ENCODE results near the gene ANKS1A. TPM values are rescaled to one million over a fixed set of nuclear protein-coding genes. Genes with fewer than 3 reads are reported as not detected.
A peak's percentile ranks its signal among the peaks of the same experiment; 100 is the strongest.

ANKS1A gene
- total and polyA plus RNA-seq, 10 donors = 5.1 to 68.9 (median 45.6) TPM

DNA sequence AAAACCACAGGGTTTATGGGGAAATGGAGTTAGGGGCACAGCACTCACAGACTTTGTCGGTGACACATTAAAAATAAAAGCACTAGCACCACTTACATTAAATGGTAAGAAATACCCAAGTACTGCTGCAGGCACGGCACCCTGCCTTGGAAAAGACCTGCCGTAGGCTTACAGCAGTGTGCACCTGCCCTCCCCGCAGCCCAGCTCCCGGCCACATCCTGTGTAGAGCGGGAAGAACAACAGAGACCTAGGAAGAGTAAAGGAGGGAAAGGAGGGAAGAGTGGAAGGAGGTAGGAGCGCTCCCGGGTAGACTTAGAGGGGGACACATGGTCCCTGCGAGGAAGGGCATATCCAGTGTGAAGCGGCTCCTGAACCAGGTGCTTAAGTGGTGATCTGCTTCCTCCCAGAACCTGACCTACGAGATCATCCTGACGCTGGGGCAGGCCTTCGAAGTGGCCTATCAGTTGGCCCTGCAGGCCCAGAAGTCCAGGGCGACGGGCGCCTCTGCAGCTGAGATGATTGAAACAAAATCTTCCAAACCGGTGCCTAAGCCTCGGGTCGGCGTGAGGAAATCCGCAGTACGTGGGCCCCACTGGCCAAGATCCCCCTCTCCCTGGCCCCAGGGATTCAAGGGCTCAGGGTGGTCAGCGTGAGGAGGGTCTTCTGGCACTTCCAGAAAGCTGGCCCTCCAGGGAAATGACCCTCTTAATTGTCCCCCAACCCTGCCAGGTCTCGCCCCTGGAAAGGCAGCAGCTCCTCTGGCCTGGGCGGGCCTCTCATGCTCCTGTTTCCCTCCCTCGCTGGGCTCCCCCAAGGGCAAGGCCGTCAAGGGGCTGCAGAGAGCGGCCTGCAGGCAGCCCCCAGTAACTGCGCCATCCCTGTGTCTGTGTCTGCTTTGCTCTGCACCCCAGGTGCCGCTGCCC is 196.6 kb downstream of the ANKS1A start:
- H3K27ac ChIP-seq = no peak overlapping the region
- DNase-seq = peak; percentile 63
- H3K9me3 ChIP-seq = no peaks in the 10 kb centered on the region
- WGBS, 5 donors = 89 to 94% (median 93%) methylated on average over 19 to 30 of the region's 30 CpGs
- TF ChIP-seq POLR2AphosphoS5 (IDR thresholded peaks at IDR 0.05) (peak in 1 of 3 donors; percentile 45), CTCF (IDR thresholded peaks at IDR 0.05 in 8 of 11, conservative IDR thresholded peaks at IDR 0.05 in 3 of 11) (no peak)
- peaks cover 0 to 100% (median 95%) of the 10 kb centered on the region in 6 donors for H3K36me3 ChIP-seq
- H3K4me3 ChIP-seq = no peak overlapping the region
- peaks cover 9 to 57% (median 25%) of the 10 kb centered on the region in 6 donors for H3K4me1 ChIP-seq
- H3K27me3 ChIP-seq (replicated peaks in 1 of 7) = no peaks in the 10 kb centered on the region
- intact Hi-C loops (cut with DNase I; ENCODE audit: low total_unique reads) = no loop called here

DNA sequence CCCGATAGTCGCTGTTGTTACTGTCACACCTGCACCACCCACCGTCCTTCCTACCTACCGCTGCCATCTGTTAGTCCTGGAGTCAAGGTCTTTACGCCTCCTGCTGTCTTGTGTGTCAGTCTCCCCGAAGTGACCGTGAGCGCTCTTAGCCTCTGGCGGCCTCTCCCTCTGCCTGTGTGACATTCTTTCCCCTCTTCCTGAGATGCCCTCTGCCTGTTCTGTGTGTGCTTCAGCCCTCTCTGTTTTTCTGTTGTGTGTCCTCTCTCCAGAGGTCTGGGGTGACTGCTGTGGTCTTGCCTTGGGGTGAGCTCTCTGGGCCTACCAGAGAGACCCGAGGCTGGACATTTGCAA is 197.2 kb downstream of the ANKS1A start:
- peaks cover 0 to 100% (median 89%) of the 10 kb centered on the region in 6 donors for H3K36me3 ChIP-seq
- H3K9me3 ChIP-seq = no peaks in the 10 kb centered on the region
- TF ChIP-seq POLR2AphosphoS5 (IDR thresholded peaks at IDR 0.05) = no peak
- H3K27ac ChIP-seq = peak overlapping the region in 2 of 8 donors; percentile 55 to 67
- H3K4me3 ChIP-seq = no peak overlapping the region
- WGBS, 5 donors = 89 to 95% (median 90%) methylated on average over 10 of the region's 10 CpGs
- no peaks in the 10 kb centered on the region for H3K27me3 ChIP-seq (replicated peaks in 1 of 7)
- intact Hi-C loops (cut with DNase I; ENCODE audit: low total_unique reads) = no loop called here
- no peak for DNase-seq
- H3K4me1 ChIP-seq = peaks cover 5 to 50% (median 19%) of the 10 kb centered on the region in 6 donors

DNA sequence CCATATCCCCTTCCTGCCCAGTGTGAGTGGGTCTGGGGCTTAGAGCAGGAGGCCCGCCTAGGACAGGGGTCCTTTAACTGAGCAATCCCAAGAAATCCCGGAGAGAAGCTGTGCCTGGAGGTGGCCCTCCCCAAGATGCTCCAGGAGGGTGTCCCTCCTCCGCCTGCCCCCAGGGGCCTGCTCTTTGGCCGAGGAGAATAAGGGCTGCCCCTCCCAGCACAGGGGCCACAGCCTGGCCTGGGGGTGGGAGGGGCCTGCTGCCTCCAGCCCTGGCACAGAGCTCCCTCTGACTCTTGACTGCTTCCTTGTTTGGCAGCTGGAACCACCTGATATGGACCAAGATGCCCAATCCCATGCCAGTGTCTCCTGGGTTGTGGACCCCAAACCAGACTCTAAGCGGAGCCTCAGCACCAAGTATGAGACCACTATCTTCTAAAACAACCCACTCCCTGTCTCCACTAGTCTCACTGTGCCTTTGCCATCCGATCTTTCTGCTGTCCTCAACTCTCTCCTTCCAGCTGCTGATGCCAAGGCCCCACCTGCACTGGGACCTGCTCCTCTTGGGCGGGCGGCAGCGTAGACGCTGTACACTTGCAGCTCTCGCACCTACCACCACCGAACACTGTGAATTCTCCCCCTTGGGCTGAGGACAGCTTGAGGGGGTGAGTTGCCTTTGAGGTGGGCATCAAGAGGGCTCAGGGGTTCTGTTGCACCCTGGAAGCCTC is 197.7 kb downstream of the ANKS1A start:
- TF ChIP-seq CTCF (IDR thresholded peaks at IDR 0.05 in 8 of 11, conservative IDR thresholded peaks at IDR 0.05 in 3 of 11) (no peak), POLR2A (IDR thresholded peaks at IDR 0.05) (no peak), POLR2AphosphoS5 (IDR thresholded peaks at IDR 0.05) (no peak)
- H3K27me3 ChIP-seq (replicated peaks in 1 of 7) = no peaks in the 10 kb centered on the region
- intact Hi-C loops (cut with DNase I; ENCODE audit: low total_unique reads) = no loop called here
- peak; percentile 65 for DNase-seq
- peaks cover 3 to 45% (median 13%) of the 10 kb centered on the region in 6 donors for H3K4me1 ChIP-seq
- no peaks in the 10 kb centered on the region for H3K9me3 ChIP-seq
- peaks cover 0 to 100% (median 83%) of the 10 kb centered on the region in 6 donors for H3K36me3 ChIP-seq
- 90 to 95% (median 93%) methylated on average over 9 to 12 of the region's 12 CpGs for WGBS, 5 donors
- peak overlapping the region in 3 of 8 donors; percentile 53 to 67 (median 55) for H3K27ac ChIP-seq
- no peak overlapping the region for H3K4me3 ChIP-seq

- Histone ChIP-seq H3K36me3 (peaks cover 0 to 100% (median 78%) of the 10 kb centered on the region in 6 donors), H3K9me3 (no peaks in the 10 kb centered on the region), H3K27ac (peak overlapping the region in 5 of 8 donors; percentile 42 to 67 (median 53)), H3K4me3 (no peak overlapping the region), H3K27me3 (replicated peaks in 1 of 7) (no peaks in the 10 kb centered on the region), H3K4me1 (peaks cover 0 to 41% (median 12%) of the 10 kb centered on the region in 6 donors)
- DNase-seq = peak; percentile 67
- TF ChIP-seq POLR2AphosphoS5 (IDR thresholded peaks at IDR 0.05) (peak in 2 of 3 donors; percentile 18 to 36), CTCF (IDR thresholded peaks at IDR 0.05 in 8 of 11, conservative IDR thresholded peaks at IDR 0.05 in 3 of 11) (no peak)
- intact Hi-C loops (cut with DNase I; ENCODE audit: low total_unique reads) = no loop called here
- WGBS, 5 donors = 80 to 97% (median 89%) methylated on average over 7 to 22 of the region's 22 CpGs
Observed at GRCh38 chr6:35087361-35088280, 198.6 kb downstream of the ANKS1A start.
